Measurements from ENCODE around the gene SVOP. TPM values are rescaled to one million over a fixed set of nuclear protein-coding genes. Genes with fewer than 3 reads are reported as not detected.

Gene SVOP
- polyA plus RNA-seq, 3 donors = not detected

DNA sequence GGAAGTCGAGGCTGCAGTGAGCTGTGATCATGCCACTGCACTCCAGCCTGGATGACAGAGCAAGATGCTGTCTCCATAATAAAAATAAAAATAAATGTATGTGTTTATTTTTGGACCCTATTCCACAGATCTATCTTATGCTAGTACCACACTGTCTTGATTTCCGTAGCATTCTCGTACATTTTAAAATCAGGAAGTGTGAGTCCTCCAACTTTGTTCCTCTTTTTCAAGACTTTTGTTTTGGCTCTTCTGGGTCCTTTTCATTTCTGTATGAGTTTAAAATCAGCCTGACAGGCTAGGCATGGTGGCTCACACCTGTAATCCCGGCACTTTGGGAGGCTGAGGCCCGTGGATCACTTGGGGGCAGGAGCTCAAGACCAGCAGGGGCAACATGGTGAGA lies 115.1 kb downstream of the SVOP start:
- 0% methylated on average over 3 of the region's 5 CpGs for WGBS (ENCODE audit: insufficient coverage)
- H3K27me3 ChIP-seq (ENCODE audit: control insufficient read depth in 2 of 2, insufficient read depth in 2 of 2, low read length in 2 of 2) = no peaks in the 10 kb centered on the region
- H2AFZ ChIP-seq (ENCODE audit: insufficient read depth, low read depth, low read length, poor library complexity, severe bottlenecking) = peak overlapping the region; percentile 26
- H3K9ac ChIP-seq (ENCODE audit: insufficient read depth, low read length, poor library complexity, severe bottlenecking) = peak overlapping the region; percentile 50
- H4K20me1 ChIP-seq (ENCODE audit: insufficient read depth, low read length) = no peaks in the 10 kb centered on the region
- H3K4me1 ChIP-seq (ENCODE audit: control insufficient read depth in 1 of 2, insufficient read depth in 2 of 2, low read length in 2 of 2) = peaks cover 64 to 65% of the 10 kb centered on the region in 2 donors
- peak overlapping the region; percentile 93 to 99 (median 98) for H3K27ac Mint-ChIP-seq
- no peaks in the 10 kb centered on the region for H3K36me3 ChIP-seq (replicated peaks in 1 of 2; ENCODE audit: control insufficient read depth in 1 of 2, insufficient read depth in 2 of 2, low read length in 2 of 2)
- peak overlapping the region in 1 of 3 experiments; percentile 51 for H3K4me3 ChIP-seq (replicated peaks in 1 of 3; ENCODE audit: low read depth in 2 of 3, low read length in 3 of 3)
- no peaks in the 10 kb centered on the region for H3K9me3 Mint-ChIP-seq
- H3K27ac ChIP-seq (ENCODE audit: low read depth in 1 of 2, low read length in 2 of 2) = peak overlapping the region; percentile 90 to 98
- peaks cover 0 to 2% of the 10 kb centered on the region in 2 donors for H3K36me3 Mint-ChIP-seq
- peaks cover 0 to 3% (median 0%) of the 10 kb centered on the region in 3 donors for H3K27me3 Mint-ChIP-seq (ENCODE audit: low read depth in 3 of 3)
- peak overlapping the region; percentile 51 for H3K4me2 ChIP-seq (replicated peaks; ENCODE audit: extremely low read depth, low read length, poor library complexity, severe bottlenecking)
- TF ChIP-seq, protein P1, sequence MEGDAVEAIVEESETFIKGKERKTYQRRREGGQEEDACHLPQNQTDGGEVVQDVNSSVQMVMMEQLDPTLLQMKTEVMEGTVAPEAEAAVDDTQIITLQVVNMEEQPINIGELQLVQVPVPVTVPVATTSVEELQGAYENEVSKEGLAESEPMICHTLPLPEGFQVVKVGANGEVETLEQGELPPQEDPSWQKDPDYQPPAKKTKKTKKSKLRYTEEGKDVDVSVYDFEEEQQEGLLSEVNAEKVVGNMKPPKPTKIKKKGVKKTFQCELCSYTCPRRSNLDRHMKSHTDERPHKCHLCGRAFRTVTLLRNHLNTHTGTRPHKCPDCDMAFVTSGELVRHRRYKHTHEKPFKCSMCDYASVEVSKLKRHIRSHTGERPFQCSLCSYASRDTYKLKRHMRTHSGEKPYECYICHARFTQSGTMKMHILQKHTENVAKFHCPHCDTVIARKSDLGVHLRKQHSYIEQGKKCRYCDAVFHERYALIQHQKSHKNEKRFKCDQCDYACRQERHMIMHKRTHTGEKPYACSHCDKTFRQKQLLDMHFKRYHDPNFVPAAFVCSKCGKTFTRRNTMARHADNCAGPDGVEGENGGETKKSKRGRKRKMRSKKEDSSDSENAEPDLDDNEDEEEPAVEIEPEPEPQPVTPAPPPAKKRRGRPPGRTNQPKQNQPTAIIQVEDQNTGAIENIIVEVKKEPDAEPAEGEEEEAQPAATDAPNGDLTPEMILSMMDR (IDR thresholded peaks at IDR 0.05) = no peak
- no peaks in the 10 kb centered on the region for H3K79me2 ChIP-seq (ENCODE audit: insufficient read depth, low read length)
- intact Hi-C loops (cut with micrococcal nuclease) = loop anchor here in 1 of 2 donors (10.0 kb wide), 1 partner anchor 81 kb away; no protein-coding TSS in a partner anchor
- DNase-seq = peak; percentile 64 to 79 (median 74)
- H3K9me3 ChIP-seq (replicated peaks in 1 of 2; ENCODE audit: control insufficient read depth in 1 of 2, insufficient read depth in 1 of 2, low read length in 2 of 2) = no peaks in the 10 kb centered on the region
- H3K4me3 Mint-ChIP-seq = peak overlapping the region; percentile 60 to 80
- H3K4me1 Mint-ChIP-seq = peaks cover 62% of the 10 kb centered on the region

DNA sequence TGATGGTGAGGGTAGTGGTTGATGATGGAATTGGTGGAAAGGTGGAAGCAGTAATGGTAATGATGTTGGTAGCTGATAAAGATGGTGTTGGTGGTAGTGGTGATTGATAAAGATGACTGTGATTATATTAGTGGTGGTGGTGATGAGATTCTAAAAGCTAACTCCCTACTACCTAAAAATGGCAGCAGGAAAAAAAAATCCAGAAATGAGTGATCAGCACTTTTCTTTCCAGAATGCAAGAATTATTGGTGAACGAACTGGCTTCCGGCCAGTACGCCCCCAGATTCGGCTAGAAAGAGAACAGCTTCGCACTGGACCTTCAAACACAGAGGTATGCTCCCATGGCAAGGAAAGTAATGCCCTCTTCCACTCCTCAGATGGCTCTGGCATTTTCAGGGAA lies 121.7 kb downstream of the SVOP start:
- intact Hi-C loops (cut with micrococcal nuclease) = no loop called here

More for the DNA sequence above, 121.7 kb downstream of the SVOP start:
- Mint-ChIP-seq H3K4me3 (no peak overlapping the region), H3K27ac (no peak overlapping the region), H3K27me3 (ENCODE audit: low read depth in 3 of 3) (peaks cover 4 to 8% (median 7%) of the 10 kb centered on the region in 3 donors), H3K9me3 (peaks cover 0 to 4% (median 0%) of the 10 kb centered on the region in 7 donors), H3K36me3 (no peaks in the 10 kb centered on the region), H3K4me1 (peaks cover 13% of the 10 kb centered on the region)
- WGBS (ENCODE audit: insufficient coverage) = 94% methylated on average over 5 of the region's 5 CpGs
- H3K79me2 ChIP-seq (ENCODE audit: insufficient read depth, low read length) = no peaks in the 10 kb centered on the region
- no peak for DNase-seq
- H3K4me2 ChIP-seq (replicated peaks; ENCODE audit: extremely low read depth, low read length, poor library complexity, severe bottlenecking) = no peak overlapping the region
- H2AFZ ChIP-seq (ENCODE audit: insufficient read depth, low read depth, low read length, poor library complexity, severe bottlenecking) = no peak overlapping the region
- no peak overlapping the region for H3K4me3 ChIP-seq (replicated peaks in 1 of 3; ENCODE audit: low read depth in 2 of 3, low read length in 3 of 3)
- H3K4me1 ChIP-seq (ENCODE audit: control insufficient read depth in 1 of 2, insufficient read depth in 2 of 2, low read length in 2 of 2) = peaks cover 16% of the 10 kb centered on the region in 2 donors
- H3K36me3 ChIP-seq (replicated peaks in 1 of 2; ENCODE audit: control insufficient read depth in 1 of 2, insufficient read depth in 2 of 2, low read length in 2 of 2) = no peaks in the 10 kb centered on the region
- no peaks in the 10 kb centered on the region for H3K9me3 ChIP-seq (replicated peaks in 1 of 2; ENCODE audit: control insufficient read depth in 1 of 2, insufficient read depth in 1 of 2, low read length in 2 of 2)
- H4K20me1 ChIP-seq (ENCODE audit: insufficient read depth, low read length) = no peaks in the 10 kb centered on the region
- H3K27me3 ChIP-seq (ENCODE audit: control insufficient read depth in 2 of 2, insufficient read depth in 2 of 2, low read length in 2 of 2) = peaks cover 0 to 4% of the 10 kb centered on the region in 2 donors
- H3K27ac ChIP-seq (ENCODE audit: low read depth in 1 of 2, low read length in 2 of 2) = no peak overlapping the region
- no peak overlapping the region for H3K9ac ChIP-seq (ENCODE audit: insufficient read depth, low read length, poor library complexity, severe bottlenecking)
- TF ChIP-seq, protein P1 (IDR thresholded peaks at IDR 0.05) = no peak

All from CD14-positive monocyte (primary cell).